Measurements from ENCODE around the gene TRMT2B. TPM values are rescaled to one million over a fixed set of nuclear protein-coding genes. Genes with fewer than 3 reads are reported as not detected.
"Not testable (repeated sequence)": the region's sequence is repeated elsewhere in the genome, so short reads cannot be mapped to it uniquely, and the experiment has no call there.

The TRMT2B gene
- total RNA-seq, 1 donor from 2014 or later, result 5.0 TPM

DNA sequence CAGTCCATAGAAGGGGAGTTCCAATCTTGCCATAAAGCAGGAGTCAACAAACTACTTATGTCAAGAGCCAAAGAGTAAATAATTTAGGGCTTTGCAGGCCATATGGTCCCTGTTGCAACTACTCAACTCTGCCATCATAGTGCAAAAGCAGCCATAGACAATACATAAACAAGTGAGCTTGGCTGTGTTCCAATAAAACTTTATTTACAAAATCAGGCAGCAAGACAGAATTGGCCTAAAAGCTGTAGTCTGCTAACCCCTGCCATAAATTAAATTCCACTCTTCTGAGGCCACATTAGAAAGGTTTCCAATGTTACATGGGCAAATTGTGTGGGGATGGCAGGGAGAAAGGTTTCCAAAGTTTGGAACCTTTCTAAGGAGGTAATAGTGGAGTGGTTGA, 14.7 kb downstream of the TRMT2B start:
- H3K4me3 ChIP-seq (ENCODE audit: low read depth, low read length), result no peak overlapping the region

DNA sequence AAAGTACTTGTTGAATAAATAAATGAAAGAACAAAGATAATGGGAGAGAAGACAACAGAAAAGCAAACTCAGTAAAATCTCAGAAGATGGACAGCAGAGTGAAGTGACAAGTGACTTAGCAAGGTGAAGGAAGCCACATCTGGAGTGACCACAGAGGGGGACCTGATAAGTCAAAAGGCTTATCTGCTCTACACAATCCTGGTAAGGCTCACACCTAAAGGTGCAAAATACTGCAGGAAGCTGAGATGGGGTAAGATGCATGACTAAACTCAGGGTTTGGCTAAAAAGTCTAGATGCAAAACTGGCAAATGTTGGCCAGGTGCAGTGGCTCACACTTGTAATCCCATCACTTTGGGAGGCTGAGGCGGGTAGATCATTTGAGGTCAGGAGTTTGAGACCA, 22.2 kb downstream of the TRMT2B start:
- TF ChIP-seq, protein P1, sequence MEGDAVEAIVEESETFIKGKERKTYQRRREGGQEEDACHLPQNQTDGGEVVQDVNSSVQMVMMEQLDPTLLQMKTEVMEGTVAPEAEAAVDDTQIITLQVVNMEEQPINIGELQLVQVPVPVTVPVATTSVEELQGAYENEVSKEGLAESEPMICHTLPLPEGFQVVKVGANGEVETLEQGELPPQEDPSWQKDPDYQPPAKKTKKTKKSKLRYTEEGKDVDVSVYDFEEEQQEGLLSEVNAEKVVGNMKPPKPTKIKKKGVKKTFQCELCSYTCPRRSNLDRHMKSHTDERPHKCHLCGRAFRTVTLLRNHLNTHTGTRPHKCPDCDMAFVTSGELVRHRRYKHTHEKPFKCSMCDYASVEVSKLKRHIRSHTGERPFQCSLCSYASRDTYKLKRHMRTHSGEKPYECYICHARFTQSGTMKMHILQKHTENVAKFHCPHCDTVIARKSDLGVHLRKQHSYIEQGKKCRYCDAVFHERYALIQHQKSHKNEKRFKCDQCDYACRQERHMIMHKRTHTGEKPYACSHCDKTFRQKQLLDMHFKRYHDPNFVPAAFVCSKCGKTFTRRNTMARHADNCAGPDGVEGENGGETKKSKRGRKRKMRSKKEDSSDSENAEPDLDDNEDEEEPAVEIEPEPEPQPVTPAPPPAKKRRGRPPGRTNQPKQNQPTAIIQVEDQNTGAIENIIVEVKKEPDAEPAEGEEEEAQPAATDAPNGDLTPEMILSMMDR (conservative IDR thresholded peaks at IDR 0.05; ENCODE audit: low read depth, low read length), result no peak

More for the DNA sequence above, 14.7 kb downstream of the TRMT2B start:
- DNase-seq (ENCODE audit: low read depth), result no peak
- TF ChIP-seq, protein P1 (conservative IDR thresholded peaks at IDR 0.05; ENCODE audit: low read depth, low read length), result no peak

DNA sequence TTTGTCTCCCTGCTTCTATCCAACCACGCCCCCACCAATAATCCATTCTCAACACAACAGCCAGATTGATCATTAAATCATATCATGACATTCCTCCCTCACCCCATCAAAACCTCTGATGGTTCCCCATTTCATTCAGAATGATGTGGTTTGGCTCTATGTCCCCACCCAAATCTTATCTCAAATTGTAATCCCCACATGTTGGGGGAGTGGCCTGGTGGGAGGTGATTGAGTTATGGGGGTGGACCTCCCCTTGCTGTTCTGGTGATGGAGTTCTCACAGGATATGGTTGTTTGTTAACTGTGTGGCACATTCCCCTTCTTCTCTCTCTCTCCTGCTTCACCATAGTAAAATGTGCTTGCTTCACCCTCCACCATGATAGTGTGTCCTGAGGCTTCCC, 23.3 kb downstream of the TRMT2B start:
- TF ChIP-seq, protein P1 (conservative IDR thresholded peaks at IDR 0.05; ENCODE audit: low read depth, low read length), result no peak
- DNase-seq (ENCODE audit: low read depth), result no peak
- H3K4me3 ChIP-seq (ENCODE audit: low read depth, low read length), result no peak overlapping the region

More for the DNA sequence above, 22.2 kb downstream of the TRMT2B start:
- no peak for DNase-seq (ENCODE audit: low read depth)
- no peak overlapping the region for H3K4me3 ChIP-seq (ENCODE audit: low read depth, low read length)

DNA sequence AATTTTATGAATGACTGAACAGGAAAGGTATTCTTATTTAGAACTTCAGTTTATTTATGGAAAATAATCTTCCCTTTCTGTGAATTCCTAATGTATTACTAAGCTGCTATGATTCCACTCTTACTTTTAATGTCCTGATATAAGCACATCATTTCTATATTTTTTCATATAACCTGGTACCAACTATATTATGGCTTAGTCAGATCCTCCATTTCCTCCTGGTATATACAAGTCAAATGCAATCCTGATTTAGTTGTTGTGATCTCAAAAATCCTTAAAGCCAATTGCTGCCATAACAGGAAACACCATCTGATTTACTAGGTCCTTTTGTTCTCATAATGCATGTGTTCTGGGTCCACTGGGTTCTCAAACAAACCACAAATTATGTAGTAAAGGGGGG, 26.8 kb downstream of the TRMT2B start:
- H3K4me3 ChIP-seq (ENCODE audit: low read depth, low read length), result no peak overlapping the region
- DNase-seq (ENCODE audit: low read depth), result no peak
- TF ChIP-seq, protein P1 (conservative IDR thresholded peaks at IDR 0.05; ENCODE audit: low read depth, low read length), result no peak

DNA sequence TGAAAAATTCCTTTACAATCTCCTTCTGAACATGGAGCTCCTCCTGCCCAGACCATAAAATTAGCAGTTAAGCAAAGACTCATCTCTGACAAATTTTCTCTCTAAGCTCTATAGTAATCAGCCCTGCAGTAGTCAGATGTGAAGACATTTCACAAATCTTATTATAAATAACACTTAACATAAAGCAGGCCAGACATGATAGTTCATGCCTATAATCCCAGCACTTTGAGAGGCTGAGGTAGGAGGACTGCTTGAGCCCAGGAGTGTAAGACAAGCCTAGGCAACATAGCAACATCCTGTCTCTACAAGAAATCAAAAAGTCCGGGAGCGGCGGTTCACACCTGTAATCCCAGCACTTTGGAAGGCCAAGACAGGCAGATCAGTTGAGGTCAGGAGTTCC, 29.9 kb downstream of the TRMT2B start:
- no peak overlapping the region for H3K4me3 ChIP-seq (ENCODE audit: low read depth, low read length)
- TF ChIP-seq, protein P1 (conservative IDR thresholded peaks at IDR 0.05; ENCODE audit: low read depth, low read length), result no peak
- no peak for DNase-seq (ENCODE audit: low read depth)

DNA sequence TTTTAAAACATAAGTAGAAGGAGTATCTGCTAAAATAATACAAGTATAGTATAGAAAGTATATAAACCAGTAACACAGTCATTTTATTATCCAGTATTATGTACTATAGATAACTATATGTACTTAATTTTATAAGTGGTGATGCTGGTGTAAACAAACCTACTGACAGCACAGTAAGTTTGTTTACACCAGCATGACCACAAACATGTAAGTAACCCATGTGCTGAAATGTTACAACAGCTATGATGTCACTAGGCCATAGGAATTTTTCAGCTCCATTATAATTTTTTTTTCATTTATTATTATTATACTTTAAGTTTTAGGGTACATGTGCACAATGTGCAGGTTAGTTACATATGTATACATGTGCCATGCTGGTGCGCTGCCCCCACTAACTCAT, 39.9 kb downstream of the TRMT2B start:
- not testable (repeated sequence) for DNase-seq (ENCODE audit: low read depth); H3K4me3 ChIP-seq (ENCODE audit: low read depth, low read length)

DNA sequence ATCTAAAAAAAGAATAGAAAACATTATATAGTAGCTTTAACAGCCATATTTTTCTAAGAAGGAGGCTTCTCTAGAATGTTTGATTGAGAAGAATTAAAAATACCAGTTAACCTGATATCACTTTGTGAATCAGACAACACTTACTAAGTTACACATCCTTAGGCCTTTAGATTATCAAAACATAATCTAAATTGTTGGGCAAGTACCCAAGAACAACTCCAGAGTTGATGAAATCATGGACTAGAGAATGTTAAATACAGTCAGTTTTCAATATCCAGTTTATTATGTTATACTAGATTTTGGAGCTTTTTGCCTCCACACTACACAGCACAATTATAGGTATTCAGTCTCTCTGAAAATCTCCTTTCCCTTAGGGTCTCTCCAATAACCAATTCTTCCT, 42.8 kb downstream of the TRMT2B start:
- no peak overlapping the region for H3K4me3 ChIP-seq (ENCODE audit: low read depth, low read length)
- TF ChIP-seq, protein P1 (conservative IDR thresholded peaks at IDR 0.05; ENCODE audit: low read depth, low read length), result no peak
- no peak for DNase-seq (ENCODE audit: low read depth)

DNA sequence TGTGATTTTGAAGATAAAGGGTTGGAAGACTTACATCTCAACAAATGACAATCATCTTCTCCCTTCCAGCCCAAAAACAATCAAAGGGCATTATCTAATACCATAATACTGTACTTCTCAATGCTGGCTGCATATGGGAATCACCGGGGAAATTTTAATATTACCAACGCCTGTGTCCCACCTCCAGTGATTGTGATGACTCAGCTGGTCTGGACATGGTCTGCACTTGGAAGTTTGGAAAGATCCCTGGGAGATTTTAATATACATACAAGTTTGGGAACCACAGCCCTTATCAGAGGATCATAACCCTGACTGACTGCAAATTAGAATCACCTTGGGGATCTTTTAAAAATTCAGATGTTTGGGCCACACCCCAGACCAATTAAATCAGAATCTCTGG, 52.5 kb downstream of the TRMT2B start:
- no peak overlapping the region for H3K4me3 ChIP-seq (ENCODE audit: low read depth, low read length)
- TF ChIP-seq, protein P1 (conservative IDR thresholded peaks at IDR 0.05; ENCODE audit: low read depth, low read length), result no peak
- DNase-seq (ENCODE audit: low read depth), result no peak

Measured in epithelial cell of proximal tubule (primary cell).